Neural cell (in vitro differentiated cells): Measurements from ENCODE around the gene ADARB1. TPM values are rescaled to one million over a fixed set of nuclear protein-coding genes. Genes with fewer than 3 reads are reported as not detected.

Experiments
- H2AFZ ChIP-seq: fragments of 200-600, 300-800 bp; sonication (generic), shearing (Covaris generic); 2 replicates; pipeline ENCODE4 v1.6.0; 2014; ENCODE audit warnings: low read depth, mild to moderate bottlenecking, antibody characterized with exemption, low read length, moderate library complexity
- H3F3A ChIP-seq: fragments of 200-600 bp; shearing (Covaris generic); 2 replicates; pipeline ENCODE4 v1.6.1; 2016; ENCODE audit warnings: mild to moderate bottlenecking, moderate library complexity, mixed read lengths, antibody characterized with exemption, low read length; ENCODE audit not compliant: insufficient read depth, poor library complexity, severe bottlenecking
- H3K27ac ChIP-seq: fragments of 200-600, 300-800 bp; sonication (generic), shearing (Covaris generic); 2 replicates; pipeline ENCODE4 v1.5.1; 2014; ENCODE audit warnings: mild to moderate bottlenecking, low read length, moderate library complexity
- H3K27me3 ChIP-seq: fragments of 300-800, 200-600 bp; sonication (generic), shearing (Covaris generic); 2 replicates; pipeline ENCODE4 v1.6.0; 2014; ENCODE audit warnings: mild to moderate bottlenecking, low read depth, low read length, moderate library complexity; ENCODE audit not compliant: insufficient read depth
- H3K36me3 ChIP-seq: fragments of 300-800, 200-600 bp; sonication (generic), shearing (Covaris generic); 2 replicates; pipeline ENCODE4 v1.5.1; 2014; ENCODE audit warnings: mild to moderate bottlenecking, antibody characterized with exemption, low read length, moderate library complexity; ENCODE audit not compliant: insufficient read depth
- H3K4me2 ChIP-seq: fragments of 300-800, 200-600 bp; sonication (generic), shearing (Covaris generic); 2 replicates; pipeline ENCODE4 v1.6.0; 2014; ENCODE audit warnings: mild to moderate bottlenecking, low read length
- H3K4me3 ChIP-seq: fragments of 300-800, 200-600 bp; sonication (generic), shearing (Covaris generic); 2 replicates; pipeline ENCODE4 v1.5.1; 2014; ENCODE audit warnings: mild to moderate bottlenecking, low read length, moderate library complexity
- H3K79me2 ChIP-seq: fragments of 200-600 bp; shearing (Covaris generic); replicated peaks from 2 replicates; pipeline ENCODE4 v1.6.0; 2014; ENCODE audit warnings: mild to moderate bottlenecking, low read length, moderate library complexity; ENCODE audit not compliant: insufficient read depth
- H3K9ac ChIP-seq: fragments of 300-800, 200-600 bp; sonication (generic), shearing (Covaris generic); 2 replicates; pipeline ENCODE4 v1.6.1; 2016; ENCODE audit warnings: mild to moderate bottlenecking, low read length, mixed read lengths
- H3K9me2 ChIP-seq: fragments of 200-600 bp; shearing (Covaris generic); 2 replicates; pipeline ENCODE4 v1.6.1; 2016; ENCODE audit warnings: mild to moderate bottlenecking, low read length, mixed read lengths; ENCODE audit not compliant: insufficient read depth
- H3K9me3 ChIP-seq: fragments of 200-600, 300-800 bp; sonication (generic), shearing (Covaris generic); 2 replicates; pipeline ENCODE4 v1.6.1; 2016; ENCODE audit warnings: mild to moderate bottlenecking, mixed run types, low read length, moderate library complexity, mixed read lengths
- H4K20me1 ChIP-seq: fragments of 200-600 bp; shearing (Covaris generic); 2 replicates; pipeline ENCODE4 v1.6.1; 2016; ENCODE audit warnings: mild to moderate bottlenecking, mixed run types; ENCODE audit not compliant: insufficient read depth
- CTCF ChIP-seq: fragments of 450-650 bp; IDR thresholded peaks from 2 replicates; pipeline ENCODE4 v1.5.1; 2014; ENCODE audit warnings: antibody characterized with exemption, mild to moderate bottlenecking, moderate library complexity; ENCODE audit not compliant: poor library complexity, severe bottlenecking
- EP300 ChIP-seq: fragments of 450-650 bp; conservative IDR thresholded peaks from 2 replicates; pipeline ENCODE4 v1.6.1; 2014; ENCODE audit warnings: antibody characterized with exemption, mild to moderate bottlenecking, moderate library complexity; ENCODE audit not compliant: poor library complexity, severe bottlenecking
- EZH2 ChIP-seq: fragments of 200-600, 300-800 bp; shearing (Covaris generic), sonication (generic); IDR thresholded peaks from 2 replicates; pipeline ENCODE4 v1.6.1; 2014; ENCODE audit warnings: antibody characterized with exemption, low read length, borderline replicate concordance, mild to moderate bottlenecking; ENCODE audit not compliant: insufficient read depth, poor library complexity, severe bottlenecking
- MXI1 ChIP-seq: fragments of 450-650 bp; conservative IDR thresholded peaks from 2 replicates; pipeline ENCODE4 v1.6.1; 2014; ENCODE audit warnings: antibody characterized with exemption, mild to moderate bottlenecking; ENCODE audit not compliant: poor library complexity, severe bottlenecking
- POLR2AphosphoS5 ChIP-seq: IDR thresholded peaks from 2 replicates; pipeline ENCODE4 v1.6.1; 2012
- RAD21 ChIP-seq: fragments of 450-650 bp; conservative IDR thresholded peaks from 2 replicates; pipeline ENCODE4 v1.6.1; 2014; ENCODE audit warnings: antibody characterized with exemption, mild to moderate bottlenecking, moderate library complexity
- REST ChIP-seq: IDR thresholded peaks from 2 replicates; pipeline ENCODE4 v1.6.1; 2012; ENCODE audit warnings: borderline replicate concordance
- SMC3 ChIP-seq: fragments of 450-650 bp; conservative IDR thresholded peaks from 2 replicates; pipeline ENCODE4 v1.6.1; 2014; ENCODE audit warnings: antibody characterized with exemption, mild to moderate bottlenecking, moderate library complexity; ENCODE audit not compliant: poor library complexity
- TAF1 ChIP-seq: IDR thresholded peaks from 2 replicates; pipeline ENCODE4 v1.6.1; 2012; ENCODE audit warnings: low read depth
- polyA plus RNA-seq: library from polyadenylated mRNA; depleted of rRNA; stranded (reverse); fragments of >200 nt; gene quantifications from 2 replicates; pipeline ENCODE4 v1.2.3, GENCODE V29; 2014

The ADARB1 gene
- polyA plus RNA-seq, 1 donor from 2014 or later, result 8.9 TPM

GRCh38 chr21:45134279-45135076 lies 60.1 kb downstream of the ADARB1 start:
- Histone ChIP-seq H3K9me2 (no peaks in the 10 kb centered on the region), H3K27me3 (no peaks in the 10 kb centered on the region), H2AFZ (no peak overlapping the region), H3K4me2 (no peak overlapping the region), H3F3A (no peaks in the 10 kb centered on the region), H3K27ac (no peak overlapping the region), H4K20me1 (no peaks in the 10 kb centered on the region), H3K4me3 (no peak overlapping the region), H3K9me3 (no peaks in the 10 kb centered on the region), H3K9ac (no peak overlapping the region), H3K79me2 (no peaks in the 10 kb centered on the region), H3K36me3 (no peaks in the 10 kb centered on the region)
- TF ChIP-seq CTCF, result no peak
- no peak for TF ChIP-seq EZH2
- TF ChIP-seq EP300, result no peak
- no peak for TF ChIP-seq SMC3
- TF ChIP-seq POLR2AphosphoS5, result no peak
- no peak for TF ChIP-seq MXI1
- TF ChIP-seq REST, result no peak
- TF ChIP-seq TAF1, result no peak
- TF ChIP-seq RAD21, result no peak

GRCh38 chr21:45135122-45135521 lies 60.7 kb downstream of the ADARB1 start:
- no peak overlapping the region for H3K27ac ChIP-seq
- no peaks in the 10 kb centered on the region for H3K9me2 ChIP-seq
- TF ChIP-seq EZH2, result no peak

More at GRCh38 chr21:45135122-45135521, 60.7 kb downstream of the ADARB1 start:
- H3K36me3 ChIP-seq, result no peaks in the 10 kb centered on the region
- no peak overlapping the region for H3K4me2 ChIP-seq
- no peaks in the 10 kb centered on the region for H3F3A ChIP-seq
- no peaks in the 10 kb centered on the region for H3K9me3 ChIP-seq
- H3K79me2 ChIP-seq, result no peaks in the 10 kb centered on the region
- H3K27me3 ChIP-seq, result no peaks in the 10 kb centered on the region
- H4K20me1 ChIP-seq, result no peaks in the 10 kb centered on the region
- no peak overlapping the region for H2AFZ ChIP-seq
- no peak overlapping the region for H3K9ac ChIP-seq
- H3K4me3 ChIP-seq, result no peak overlapping the region
